Measurements from ENCODE around the gene GAPT. TPM values are rescaled to one million over a fixed set of nuclear protein-coding genes. Genes with fewer than 3 reads are reported as not detected.

Gene GAPT
- polyA plus RNA-seq, 1 donor from 2014 or later = not detected

DNA sequence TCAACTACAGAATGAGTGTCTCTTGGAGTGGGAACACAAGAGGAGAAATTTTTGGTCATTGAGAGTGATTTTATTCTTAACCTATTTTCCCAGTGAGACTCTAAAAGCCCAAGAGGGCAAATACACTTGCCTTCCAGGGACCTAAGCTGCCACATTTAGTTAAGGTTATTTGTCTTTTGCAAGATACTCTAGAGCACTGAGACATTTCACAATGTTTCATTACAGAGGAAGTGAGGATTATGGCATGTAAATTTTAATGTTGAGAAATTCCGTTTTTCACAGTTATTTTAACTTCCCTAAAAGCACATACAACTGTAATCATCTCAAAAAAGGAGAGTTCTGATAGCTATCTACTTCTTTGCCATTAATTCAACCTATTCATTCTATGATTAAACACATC is 53.0 kb downstream of the GAPT start:
- Histone ChIP-seq H3K9me2 (ENCODE audit: insufficient read depth, low read length) (no peaks in the 10 kb centered on the region), H3K27me3 (ENCODE audit: insufficient read depth, low read depth, low read length) (no peaks in the 10 kb centered on the region), H4K20me1 (ENCODE audit: insufficient read depth) (no peaks in the 10 kb centered on the region), H3K4me2 (ENCODE audit: low read length) (no peak overlapping the region), H3K79me2 (replicated peaks; ENCODE audit: insufficient read depth, low read length) (no peaks in the 10 kb centered on the region), H3K4me3 (ENCODE audit: low read length) (no peak overlapping the region), H3K9ac (ENCODE audit: low read length) (no peak overlapping the region), H3K36me3 (ENCODE audit: insufficient read depth, low read length) (no peaks in the 10 kb centered on the region), H3F3A (ENCODE audit: insufficient read depth, low read length, poor library complexity, severe bottlenecking) (no peaks in the 10 kb centered on the region), H3K9me3 (ENCODE audit: low read length) (no peaks in the 10 kb centered on the region), H2AFZ (ENCODE audit: low read depth, low read length) (no peak overlapping the region), H3K27ac (ENCODE audit: low read length) (no peak overlapping the region)
- TF ChIP-seq MXI1 (conservative IDR thresholded peaks at IDR 0.05; ENCODE audit: poor library complexity, severe bottlenecking) = no peak

- no peak overlapping the region for H2AFZ ChIP-seq (ENCODE audit: low read depth, low read length)
- TF ChIP-seq EZH2 (IDR thresholded peaks at IDR 0.05; ENCODE audit: borderline replicate concordance, insufficient read depth, low read length, poor library complexity, severe bottlenecking) = no peak
- no peak for TF ChIP-seq SMC3 (conservative IDR thresholded peaks at IDR 0.05; ENCODE audit: poor library complexity)
- TF ChIP-seq, protein P1, sequence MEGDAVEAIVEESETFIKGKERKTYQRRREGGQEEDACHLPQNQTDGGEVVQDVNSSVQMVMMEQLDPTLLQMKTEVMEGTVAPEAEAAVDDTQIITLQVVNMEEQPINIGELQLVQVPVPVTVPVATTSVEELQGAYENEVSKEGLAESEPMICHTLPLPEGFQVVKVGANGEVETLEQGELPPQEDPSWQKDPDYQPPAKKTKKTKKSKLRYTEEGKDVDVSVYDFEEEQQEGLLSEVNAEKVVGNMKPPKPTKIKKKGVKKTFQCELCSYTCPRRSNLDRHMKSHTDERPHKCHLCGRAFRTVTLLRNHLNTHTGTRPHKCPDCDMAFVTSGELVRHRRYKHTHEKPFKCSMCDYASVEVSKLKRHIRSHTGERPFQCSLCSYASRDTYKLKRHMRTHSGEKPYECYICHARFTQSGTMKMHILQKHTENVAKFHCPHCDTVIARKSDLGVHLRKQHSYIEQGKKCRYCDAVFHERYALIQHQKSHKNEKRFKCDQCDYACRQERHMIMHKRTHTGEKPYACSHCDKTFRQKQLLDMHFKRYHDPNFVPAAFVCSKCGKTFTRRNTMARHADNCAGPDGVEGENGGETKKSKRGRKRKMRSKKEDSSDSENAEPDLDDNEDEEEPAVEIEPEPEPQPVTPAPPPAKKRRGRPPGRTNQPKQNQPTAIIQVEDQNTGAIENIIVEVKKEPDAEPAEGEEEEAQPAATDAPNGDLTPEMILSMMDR (IDR thresholded peaks at IDR 0.05; ENCODE audit: poor library complexity, severe bottlenecking) = no peak
- TF ChIP-seq TAF1 (IDR thresholded peaks at IDR 0.05; ENCODE audit: low read depth) = no peak
- TF ChIP-seq EP300 (conservative IDR thresholded peaks at IDR 0.05; ENCODE audit: poor library complexity, severe bottlenecking) = no peak
- no peak for TF ChIP-seq POLR2AphosphoS5 (IDR thresholded peaks at IDR 0.05)
- no peak for TF ChIP-seq RAD21 (conservative IDR thresholded peaks at IDR 0.05)
- no peaks in the 10 kb centered on the region for H3K27me3 ChIP-seq (ENCODE audit: insufficient read depth, low read depth, low read length)
- H3K4me2 ChIP-seq (ENCODE audit: low read length) = no peak overlapping the region
- no peaks in the 10 kb centered on the region for H3K9me2 ChIP-seq (ENCODE audit: insufficient read depth, low read length)
- no peak overlapping the region for H3K4me3 ChIP-seq (ENCODE audit: low read length)
- H4K20me1 ChIP-seq (ENCODE audit: insufficient read depth) = no peaks in the 10 kb centered on the region
- no peaks in the 10 kb centered on the region for H3K36me3 ChIP-seq (ENCODE audit: insufficient read depth, low read length)
- no peak overlapping the region for H3K27ac ChIP-seq (ENCODE audit: low read length)
- H3K9ac ChIP-seq (ENCODE audit: low read length) = no peak overlapping the region
- H3K79me2 ChIP-seq (replicated peaks; ENCODE audit: insufficient read depth, low read length) = no peaks in the 10 kb centered on the region
- H3F3A ChIP-seq (ENCODE audit: insufficient read depth, low read length, poor library complexity, severe bottlenecking) = no peaks in the 10 kb centered on the region
- no peaks in the 10 kb centered on the region for H3K9me3 ChIP-seq (ENCODE audit: low read length)
Measured at GRCh38 chr5:58544926-58545325, 53.7 kb downstream of the GAPT start.

- H3F3A ChIP-seq (ENCODE audit: insufficient read depth, low read length, poor library complexity, severe bottlenecking) = no peaks in the 10 kb centered on the region
- H3K36me3 ChIP-seq (ENCODE audit: insufficient read depth, low read length) = no peaks in the 10 kb centered on the region
- H2AFZ ChIP-seq (ENCODE audit: low read depth, low read length) = no peak overlapping the region
- TF ChIP-seq EZH2 (IDR thresholded peaks at IDR 0.05; ENCODE audit: borderline replicate concordance, insufficient read depth, low read length, poor library complexity, severe bottlenecking) (no peak), POLR2AphosphoS5 (IDR thresholded peaks at IDR 0.05) (no peak)
- no peaks in the 10 kb centered on the region for H3K27me3 ChIP-seq (ENCODE audit: insufficient read depth, low read depth, low read length)
- H3K9ac ChIP-seq (ENCODE audit: low read length) = no peak overlapping the region
- no peaks in the 10 kb centered on the region for H3K9me2 ChIP-seq (ENCODE audit: insufficient read depth, low read length)
- H3K4me2 ChIP-seq (ENCODE audit: low read length) = no peak overlapping the region
- H3K9me3 ChIP-seq (ENCODE audit: low read length) = no peaks in the 10 kb centered on the region
- no peaks in the 10 kb centered on the region for H3K79me2 ChIP-seq (replicated peaks; ENCODE audit: insufficient read depth, low read length)
- no peak overlapping the region for H3K4me3 ChIP-seq (ENCODE audit: low read length)
- H4K20me1 ChIP-seq (ENCODE audit: insufficient read depth) = no peaks in the 10 kb centered on the region
- no peak overlapping the region for H3K27ac ChIP-seq (ENCODE audit: low read length)
Measured at GRCh38 chr5:58545912-58546311, 54.7 kb downstream of the GAPT start.

Small RNA genes within 50 kb of the gene (small RNA-seq; reads per million reads assigned to genes)
- 0 reads per million in 3 experiments for gene MIR548AE2

Other genes starting within 250 kb of the GAPT start
- 309 and 385 TPM in 2 replicates for gene PLK2, start 31.3 kb upstream of the GAPT start, polyA plus RNA-seq
- 94.3 and 104 TPM in 2 replicates for gene RAB3C, start 91.6 kb downstream of the GAPT start, polyA plus RNA-seq

Measured in neural cell (in vitro differentiated cells).